ENCODE results near the gene FHOD1. TPM values are rescaled to one million over a fixed set of nuclear protein-coding genes. Genes with fewer than 3 reads are reported as not detected.
A peak's percentile ranks its signal among the peaks of the same experiment; 100 is the strongest.

Gene FHOD1
- polyA plus RNA-seq, 1 of the 3 experiments (the other 2 are of a cell fraction), result 70.9 TPM

DNA sequence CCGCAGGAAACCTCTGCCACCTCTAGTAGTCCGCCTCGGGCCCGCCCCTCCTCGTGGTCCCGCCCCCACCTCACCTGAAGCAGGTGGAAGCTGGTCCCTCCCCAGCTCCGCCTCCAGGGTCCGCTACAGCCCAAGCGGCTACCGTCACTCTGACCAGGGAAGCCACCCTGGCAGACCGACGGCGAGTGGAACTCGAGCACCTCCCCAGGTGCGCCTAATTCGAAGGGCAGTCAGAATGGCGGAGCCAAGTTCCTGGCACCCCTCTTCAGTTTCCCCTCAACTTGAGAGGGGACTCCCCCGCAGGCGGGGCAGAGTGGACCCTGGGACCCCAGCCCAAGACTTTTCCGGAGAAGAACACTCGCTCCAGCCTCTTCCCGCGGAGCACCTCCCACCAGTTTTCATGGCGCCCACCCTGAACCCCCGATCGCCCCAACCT, 507 bp downstream of the FHOD1 start:
- Histone ChIP-seq H3K4me3 (ENCODE audit: low read depth in 2 of 2, low read length in 1 of 2) (peak overlapping the region; percentile 92 to 95), H3K27ac (ENCODE audit: low read depth in 2 of 2, low read length in 1 of 2) (peak overlapping the region; percentile 96), H3K36me3 (replicated peaks in 1 of 2; ENCODE audit: control insufficient read depth in 1 of 2, insufficient read depth in 2 of 2, low read length in 1 of 2) (peaks cover 0 to 5% of the 10 kb centered on the region in 2 experiments), H3K79me2 (ENCODE audit: insufficient read depth) (peaks cover 49% of the 10 kb centered on the region), H3K9me2 (no peaks in the 10 kb centered on the region), H3K27me3 (ENCODE audit: insufficient read depth) (no peaks in the 10 kb centered on the region), H3F3A (replicated peaks; ENCODE audit: insufficient read depth) (peaks cover 46% of the 10 kb centered on the region), H2AFZ (ENCODE audit: low read depth) (peak overlapping the region; percentile 45; the same call in 1 of the 2 replicates), H3K4me1 (ENCODE audit: control insufficient read depth in 1 of 2, insufficient read depth in 2 of 2, low read depth in 1 of 2, low read length in 1 of 2) (peaks cover 42 to 50% of the 10 kb centered on the region in 2 experiments), H3K4me2 (peak overlapping the region; percentile 98), H4K20me1 (ENCODE audit: insufficient read depth) (no peaks in the 10 kb centered on the region), H3K9me3 (no peaks in the 10 kb centered on the region), H3K9ac (peak overlapping the region; percentile 88)
- ChIA-PET CTCF (interaction anchor here (0.9 to 4.5 kb wide), 8 partner anchors 9 to 91 kb away, joined by 3 to 21 read pairs (median 6); partner anchors contain the start of genes PLEKHG4 and TMEM208), POLR2A (interaction anchor here (4.0 kb wide), 1 partner anchor 20 kb away, joined by 14 read pairs; the partner anchor contains the start of gene TMEM208)
- TF ChIP-seq TAF1 (IDR thresholded peaks at IDR 0.05; ENCODE audit: borderline replicate concordance, low read depth, low read length) (no peak), GABPA (IDR thresholded peaks at IDR 0.05; ENCODE audit: low read depth) (no peak), YY1 (IDR thresholded peaks at IDR 0.05; ENCODE audit: low read depth) (0 out of 2 replicates have a peak, but pooled peaks have one; percentile 36)
- WGBS (ENCODE audit: low lambda C conversion rate), result 2% methylated on average over 17 of the region's 26 CpGs
- DNase-seq, result no peak

DNA sequence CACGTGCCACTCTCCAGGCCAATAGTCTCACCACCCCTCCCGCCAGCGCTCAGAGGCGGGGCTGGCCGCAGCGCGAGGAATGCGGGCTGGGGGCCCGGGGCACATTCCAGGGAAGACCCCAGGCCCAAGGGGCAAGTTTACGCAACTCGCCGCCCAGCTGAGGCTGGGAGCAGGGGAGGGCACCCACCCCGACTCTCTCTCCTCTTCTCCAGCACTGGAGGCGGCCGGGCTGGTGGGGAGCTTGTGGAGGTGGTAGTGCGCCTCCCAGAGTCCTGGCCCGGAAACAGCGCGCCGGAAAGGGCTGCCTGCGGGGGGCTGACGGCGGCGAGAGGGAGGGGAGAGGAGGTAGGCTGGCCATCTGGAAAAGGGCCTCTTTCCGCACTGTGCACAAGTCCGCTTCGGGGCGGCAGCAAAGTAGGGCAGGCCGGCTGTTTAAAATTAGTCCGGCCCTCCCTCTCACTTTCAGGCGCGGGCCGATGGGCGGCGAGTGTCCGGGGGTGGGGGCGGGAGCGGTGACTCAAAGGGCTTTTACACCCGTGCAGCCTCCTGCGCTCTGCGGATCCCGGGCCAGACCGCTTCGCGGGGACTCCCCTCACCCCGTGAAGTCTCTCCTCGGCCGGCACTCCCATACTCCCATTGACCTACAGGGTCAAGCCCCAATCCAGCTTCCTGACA, 1.1 kb downstream of the FHOD1 start:
- Histone ChIP-seq H2AFZ (ENCODE audit: low read depth) (peak overlapping the region; percentile 45; the same call in 1 of the 2 replicates), H3K79me2 (ENCODE audit: insufficient read depth) (peaks cover 49% of the 10 kb centered on the region), H3K9ac (peak overlapping the region; percentile 88), H3K36me3 (replicated peaks in 1 of 2; ENCODE audit: control insufficient read depth in 1 of 2, insufficient read depth in 2 of 2, low read length in 1 of 2) (peaks cover 0 to 5% of the 10 kb centered on the region in 2 experiments), H3K27me3 (ENCODE audit: insufficient read depth) (no peaks in the 10 kb centered on the region), H3K4me2 (peak overlapping the region; percentile 98), H3K9me3 (no peaks in the 10 kb centered on the region), H4K20me1 (ENCODE audit: insufficient read depth) (no peaks in the 10 kb centered on the region), H3K9me2 (no peaks in the 10 kb centered on the region), H3F3A (replicated peaks; ENCODE audit: insufficient read depth) (peaks cover 51% of the 10 kb centered on the region), H3K27ac (ENCODE audit: low read depth in 2 of 2, low read length in 1 of 2) (peak overlapping the region; percentile 96), H3K4me1 (ENCODE audit: control insufficient read depth in 1 of 2, insufficient read depth in 2 of 2, low read depth in 1 of 2, low read length in 1 of 2) (peaks cover 47 to 55% of the 10 kb centered on the region in 2 experiments), H3K4me3 (ENCODE audit: low read depth in 2 of 2, low read length in 1 of 2) (peak overlapping the region; percentile 92 to 95)
- POLR2A ChIA-PET, result interaction anchor here (0.6 to 4.0 kb wide), 2 partner anchors 20 to 67 kb away, joined by 4 to 14 read pairs; partner anchors contain the start of gene TMEM208
- CTCF ChIA-PET, result interaction anchor here (0.9 to 4.5 kb wide), 10 partner anchors 8 to 91 kb away, joined by 3 to 21 read pairs (median 6); partner anchors contain the start of genes PLEKHG4 and TMEM208
- WGBS (ENCODE audit: low lambda C conversion rate), result 0% methylated on average over 20 of the region's 48 CpGs
- peak; percentile 91 for DNase-seq
- TF ChIP-seq EP300 (IDR thresholded peaks at IDR 0.05; ENCODE audit: borderline replicate concordance in 1 of 2, low read depth in 1 of 2, low read length in 1 of 2) (peak; percentile 9 to 14; a peak in 3 of 4 replicates), SIN3A (IDR thresholded peaks at IDR 0.05; ENCODE audit: borderline replicate concordance, low read depth, low read length) (0 out of 2 replicates have a peak, but pooled peaks have one; percentile 9), TAF1 (IDR thresholded peaks at IDR 0.05; ENCODE audit: borderline replicate concordance, low read depth, low read length) (peak; percentile 34; the same call in 1 of the 2 replicates), GABPA (IDR thresholded peaks at IDR 0.05; ENCODE audit: low read depth) (peak; percentile 73), EZH2phosphoT487 (IDR thresholded peaks at IDR 0.05; ENCODE audit: borderline replicate concordance, low read depth) (no peak), GATA2 (CRISPR knock-in tag; IDR thresholded peaks at IDR 0.05) (no peak), FOSL2 (IDR thresholded peaks at IDR 0.05; ENCODE audit: borderline replicate concordance, low read depth) (no peak), NRF1 (IDR thresholded peaks at IDR 0.05; ENCODE audit: low read depth, low read length) (0 out of 2 replicates have a peak, but pooled peaks have one; percentile 5), SMC3 (IDR thresholded peaks at IDR 0.05; ENCODE audit: low read depth, low read length) (no peak; the same call in 1 of the 2 replicates), RFX5 (IDR thresholded peaks at IDR 0.05; ENCODE audit: low read length) (no peak), MXI1 (IDR thresholded peaks at IDR 0.05; ENCODE audit: low read depth, low read length) (peak; percentile 53; the same call in 1 of the 2 replicates), TCF12 (IDR thresholded peaks at IDR 0.05) (peak; percentile 38; the same call in 1 of the 2 replicates)
- TF ChIP-seq, protein P1, sequence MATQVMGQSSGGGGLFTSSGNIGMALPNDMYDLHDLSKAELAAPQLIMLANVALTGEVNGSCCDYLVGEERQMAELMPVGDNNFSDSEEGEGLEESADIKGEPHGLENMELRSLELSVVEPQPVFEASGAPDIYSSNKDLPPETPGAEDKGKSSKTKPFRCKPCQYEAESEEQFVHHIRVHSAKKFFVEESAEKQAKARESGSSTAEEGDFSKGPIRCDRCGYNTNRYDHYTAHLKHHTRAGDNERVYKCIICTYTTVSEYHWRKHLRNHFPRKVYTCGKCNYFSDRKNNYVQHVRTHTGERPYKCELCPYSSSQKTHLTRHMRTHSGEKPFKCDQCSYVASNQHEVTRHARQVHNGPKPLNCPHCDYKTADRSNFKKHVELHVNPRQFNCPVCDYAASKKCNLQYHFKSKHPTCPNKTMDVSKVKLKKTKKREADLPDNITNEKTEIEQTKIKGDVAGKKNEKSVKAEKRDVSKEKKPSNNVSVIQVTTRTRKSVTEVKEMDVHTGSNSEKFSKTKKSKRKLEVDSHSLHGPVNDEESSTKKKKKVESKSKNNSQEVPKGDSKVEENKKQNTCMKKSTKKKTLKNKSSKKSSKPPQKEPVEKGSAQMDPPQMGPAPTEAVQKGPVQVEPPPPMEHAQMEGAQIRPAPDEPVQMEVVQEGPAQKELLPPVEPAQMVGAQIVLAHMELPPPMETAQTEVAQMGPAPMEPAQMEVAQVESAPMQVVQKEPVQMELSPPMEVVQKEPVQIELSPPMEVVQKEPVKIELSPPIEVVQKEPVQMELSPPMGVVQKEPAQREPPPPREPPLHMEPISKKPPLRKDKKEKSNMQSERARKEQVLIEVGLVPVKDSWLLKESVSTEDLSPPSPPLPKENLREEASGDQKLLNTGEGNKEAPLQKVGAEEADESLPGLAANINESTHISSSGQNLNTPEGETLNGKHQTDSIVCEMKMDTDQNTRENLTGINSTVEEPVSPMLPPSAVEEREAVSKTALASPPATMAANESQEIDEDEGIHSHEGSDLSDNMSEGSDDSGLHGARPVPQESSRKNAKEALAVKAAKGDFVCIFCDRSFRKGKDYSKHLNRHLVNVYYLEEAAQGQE (IDR thresholded peaks at IDR 0.05; ENCODE audit: low read depth, low read length), result no peak
- TF ChIP-seq, protein P2, sequence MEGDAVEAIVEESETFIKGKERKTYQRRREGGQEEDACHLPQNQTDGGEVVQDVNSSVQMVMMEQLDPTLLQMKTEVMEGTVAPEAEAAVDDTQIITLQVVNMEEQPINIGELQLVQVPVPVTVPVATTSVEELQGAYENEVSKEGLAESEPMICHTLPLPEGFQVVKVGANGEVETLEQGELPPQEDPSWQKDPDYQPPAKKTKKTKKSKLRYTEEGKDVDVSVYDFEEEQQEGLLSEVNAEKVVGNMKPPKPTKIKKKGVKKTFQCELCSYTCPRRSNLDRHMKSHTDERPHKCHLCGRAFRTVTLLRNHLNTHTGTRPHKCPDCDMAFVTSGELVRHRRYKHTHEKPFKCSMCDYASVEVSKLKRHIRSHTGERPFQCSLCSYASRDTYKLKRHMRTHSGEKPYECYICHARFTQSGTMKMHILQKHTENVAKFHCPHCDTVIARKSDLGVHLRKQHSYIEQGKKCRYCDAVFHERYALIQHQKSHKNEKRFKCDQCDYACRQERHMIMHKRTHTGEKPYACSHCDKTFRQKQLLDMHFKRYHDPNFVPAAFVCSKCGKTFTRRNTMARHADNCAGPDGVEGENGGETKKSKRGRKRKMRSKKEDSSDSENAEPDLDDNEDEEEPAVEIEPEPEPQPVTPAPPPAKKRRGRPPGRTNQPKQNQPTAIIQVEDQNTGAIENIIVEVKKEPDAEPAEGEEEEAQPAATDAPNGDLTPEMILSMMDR (IDR thresholded peaks at IDR 0.05), result peak; percentile 56
- TF ChIP-seq, protein P3, sequence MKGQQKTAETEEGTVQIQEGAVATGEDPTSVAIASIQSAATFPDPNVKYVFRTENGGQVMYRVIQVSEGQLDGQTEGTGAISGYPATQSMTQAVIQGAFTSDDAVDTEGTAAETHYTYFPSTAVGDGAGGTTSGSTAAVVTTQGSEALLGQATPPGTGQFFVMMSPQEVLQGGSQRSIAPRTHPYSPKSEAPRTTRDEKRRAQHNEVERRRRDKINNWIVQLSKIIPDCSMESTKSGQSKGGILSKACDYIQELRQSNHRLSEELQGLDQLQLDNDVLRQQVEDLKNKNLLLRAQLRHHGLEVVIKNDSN (IDR thresholded peaks at IDR 0.05; ENCODE audit: borderline replicate concordance, low read depth), result peak; percentile 84
- TF ChIP-seq, protein P4, sequence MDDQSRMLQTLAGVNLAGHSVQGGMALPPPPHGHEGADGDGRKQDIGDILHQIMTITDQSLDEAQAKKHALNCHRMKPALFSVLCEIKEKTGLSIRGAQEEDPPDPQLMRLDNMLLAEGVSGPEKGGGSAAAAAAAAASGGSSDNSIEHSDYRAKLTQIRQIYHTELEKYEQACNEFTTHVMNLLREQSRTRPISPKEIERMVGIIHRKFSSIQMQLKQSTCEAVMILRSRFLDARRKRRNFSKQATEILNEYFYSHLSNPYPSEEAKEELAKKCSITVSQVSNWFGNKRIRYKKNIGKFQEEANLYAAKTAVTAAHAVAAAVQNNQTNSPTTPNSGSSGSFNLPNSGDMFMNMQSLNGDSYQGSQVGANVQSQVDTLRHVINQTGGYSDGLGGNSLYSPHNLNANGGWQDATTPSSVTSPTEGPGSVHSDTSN (IDR thresholded peaks at IDR 0.05), result peak; percentile 8; the same call in 1 of the 2 replicates
